Measurements from ENCODE around the gene CDHR2. TPM values are rescaled to one million over a fixed set of nuclear protein-coding genes. Genes with fewer than 3 reads are reported as not detected.
A peak's percentile ranks its signal among the peaks of the same experiment; 100 is the strongest.

CDHR2 gene
- total and polyA plus RNA-seq, 2 donors from 2014 or later = 4.2 to 8.0 TPM

DNA sequence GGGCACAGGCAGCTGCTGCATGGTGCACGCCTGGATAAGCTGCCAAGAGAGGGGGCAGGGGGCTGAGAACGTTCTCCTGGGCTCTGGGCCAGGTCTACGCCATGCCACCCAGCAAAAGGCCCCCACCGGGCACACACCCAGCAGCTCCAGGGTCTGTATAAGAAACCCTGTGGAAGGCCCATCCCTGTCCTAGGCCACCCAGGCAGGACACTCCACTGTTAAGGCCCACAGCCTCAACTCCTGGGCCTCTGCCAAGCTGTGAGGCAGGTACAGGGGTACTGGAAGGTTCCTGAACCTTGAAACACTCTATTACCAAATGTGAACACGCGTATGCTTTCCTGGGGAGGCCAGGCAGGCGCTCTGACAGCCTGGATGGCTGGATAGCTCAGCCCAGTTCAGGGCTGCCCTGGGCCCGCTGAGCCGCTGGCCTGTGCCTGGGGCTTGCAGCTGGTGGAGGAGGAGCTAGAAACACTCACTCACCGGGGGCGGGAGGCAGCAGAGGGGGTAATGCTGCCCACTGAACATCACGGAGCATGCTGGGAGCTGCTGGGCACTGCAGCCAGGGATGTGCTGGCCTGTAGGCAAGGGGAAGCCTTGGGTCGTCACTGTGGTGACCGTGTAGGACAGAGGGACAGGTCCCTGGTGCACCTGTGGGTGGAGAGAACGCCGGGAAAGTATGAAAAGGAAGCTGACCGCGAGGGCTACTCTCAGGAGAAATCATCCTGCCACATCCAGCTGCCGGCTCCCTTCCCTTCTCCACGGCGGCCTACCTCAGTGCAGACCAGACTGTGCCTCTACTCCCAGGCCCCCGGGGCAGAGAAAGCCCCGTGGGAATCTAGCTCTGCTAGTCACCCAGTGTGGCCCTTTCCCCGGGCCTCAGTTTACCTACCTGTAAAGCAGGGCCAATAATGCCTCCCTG is 17.9 kb upstream of the CDHR2 start:
- FAIRE-seq (no peak), DNase-seq (peak in 2 of 5 donors; percentile 36 to 53)
- Histone ChIP-seq H3K27ac (ENCODE audit: low read depth in 2 of 2, low read length in 2 of 2) (no peak overlapping the region), H3K9ac (ENCODE audit: low read length in 3 of 3) (no peak overlapping the region), H3K36me3 (ENCODE audit: control insufficient read depth in 2 of 3, insufficient read depth in 3 of 3, low read length in 3 of 3) (peaks cover 0 to 27% (median 15%) of the 10 kb centered on the region in 3 donors), H3K4me1 (ENCODE audit: control insufficient read depth in 2 of 3, insufficient read depth in 2 of 3, low read depth in 1 of 3, low read length in 3 of 3) (peaks cover 2 to 30% (median 13%) of the 10 kb centered on the region in 3 donors), H3K4me3 (ENCODE audit: low read length in 3 of 3) (no peak overlapping the region), H3K27me3 (ENCODE audit: control insufficient read depth, insufficient read depth, low read length) (no peaks in the 10 kb centered on the region), H3K9me3 (ENCODE audit: control insufficient read depth in 2 of 3, insufficient read depth in 1 of 3, low read length in 3 of 3) (no peaks in the 10 kb centered on the region)
- no peak for TF ChIP-seq CTCF (IDR thresholded peaks at IDR 0.05; ENCODE audit: borderline replicate concordance, extremely low read depth, insufficient read depth)
- intact Hi-C loops (cut with DNase I) = no loop called here

- Histone ChIP-seq H3K9me3 (ENCODE audit: control insufficient read depth in 2 of 3, insufficient read depth in 1 of 3, low read length in 3 of 3) (no peaks in the 10 kb centered on the region), H3K4me3 (ENCODE audit: low read length in 3 of 3) (no peak overlapping the region), H3K36me3 (ENCODE audit: control insufficient read depth in 2 of 3, insufficient read depth in 3 of 3, low read length in 3 of 3) (peaks cover 0 to 27% (median 15%) of the 10 kb centered on the region in 3 donors), H3K27me3 (ENCODE audit: control insufficient read depth, insufficient read depth, low read length) (no peaks in the 10 kb centered on the region), H3K9ac (ENCODE audit: low read length in 3 of 3) (no peak overlapping the region), H3K4me1 (ENCODE audit: control insufficient read depth in 2 of 3, insufficient read depth in 2 of 3, low read depth in 1 of 3, low read length in 3 of 3) (peaks cover 2 to 30% (median 13%) of the 10 kb centered on the region in 3 donors), H3K27ac (ENCODE audit: low read depth in 2 of 2, low read length in 2 of 2) (no peak overlapping the region)
- DNase-seq = peak in 1 of 5 donors; percentile 74
- intact Hi-C loops (cut with DNase I) = no loop called here
- TF ChIP-seq CTCF (IDR thresholded peaks at IDR 0.05; ENCODE audit: borderline replicate concordance, extremely low read depth, insufficient read depth) = no peak
- no peak for FAIRE-seq
Observed at GRCh38 chr5:176531902-176532493, 17.1 kb upstream of the CDHR2 start.

DNA sequence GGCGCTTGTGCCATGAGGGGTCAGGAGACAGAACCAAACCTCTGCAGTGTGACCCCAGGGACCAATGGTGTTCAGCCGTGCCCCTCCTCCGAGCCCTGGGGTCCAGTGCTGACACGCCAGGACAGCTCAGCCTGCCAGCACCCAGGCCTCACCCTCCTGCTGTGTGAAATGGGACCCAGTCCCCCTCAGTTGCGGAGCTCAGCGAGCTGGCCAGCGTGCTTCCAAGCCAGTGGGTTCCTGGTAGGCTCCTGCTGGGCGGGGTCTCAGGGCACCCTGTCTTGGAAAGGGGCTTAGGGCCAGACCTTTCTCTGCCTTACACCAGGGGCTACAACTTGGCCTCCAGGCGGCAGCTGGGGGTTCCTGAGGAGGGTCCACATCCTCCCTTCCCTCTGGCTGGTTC is 16.3 kb upstream of the CDHR2 start:
- H3K36me3 ChIP-seq (ENCODE audit: control insufficient read depth in 2 of 3, insufficient read depth in 3 of 3, low read length in 3 of 3) = peaks cover 0 to 27% (median 12%) of the 10 kb centered on the region in 3 donors
- peaks cover 2 to 30% (median 13%) of the 10 kb centered on the region in 3 donors for H3K4me1 ChIP-seq (ENCODE audit: control insufficient read depth in 2 of 3, insufficient read depth in 2 of 3, low read depth in 1 of 3, low read length in 3 of 3)
- FAIRE-seq (no peak), DNase-seq (no peak)
- intact Hi-C loops (cut with DNase I) = no loop called here
- H3K9ac ChIP-seq (ENCODE audit: low read length in 3 of 3) = no peak overlapping the region
- no peaks in the 10 kb centered on the region for H3K27me3 ChIP-seq (ENCODE audit: control insufficient read depth, insufficient read depth, low read length)
- H3K9me3 ChIP-seq (ENCODE audit: control insufficient read depth in 2 of 3, insufficient read depth in 1 of 3, low read length in 3 of 3) = no peaks in the 10 kb centered on the region
- no peak for TF ChIP-seq CTCF (IDR thresholded peaks at IDR 0.05; ENCODE audit: borderline replicate concordance, extremely low read depth, insufficient read depth)
- no peak overlapping the region for H3K4me3 ChIP-seq (ENCODE audit: low read length in 3 of 3)
- H3K27ac ChIP-seq (ENCODE audit: low read depth in 2 of 2, low read length in 2 of 2) = peak overlapping the region in 1 of 2 donors; percentile 21
